HCT116 (cell line): ENCODE data around the gene COL4A1. TPM values are rescaled to one million over a fixed set of nuclear protein-coding genes. Genes with fewer than 3 reads are reported as not detected.

ENCODE experiments used
- ATAC-seq: fragments of 200-7000 bp; cut with Tn5 transposase; 2 replicates; pipeline ENCODE4 v1.9.1; 2020; ENCODE audit warnings: mild to moderate bottlenecking, moderate library complexity
- BruUV-seq: library from RNA; stranded (reverse); fragments of 400-500 nt; replicated peaks from 2 replicates; lab custom pipeline; 2021; lab: Mats Ljungman, UMichigan
- CTCF ChIA-PET: fragments of 300-600 bp; sonication (Branson Sonifier 250); formaldehyde crosslinking; loops from one replicate; lab custom pipeline; 2021; ENCODE audit warnings: antibody characterized with exemption; lab: Charles Lee
- POLR2A ChIA-PET: fragments of 300-600, 350-600 bp; sonication (Branson Sonifier 250); formaldehyde crosslinking; loops from one replicate; lab custom pipeline; 2021; ENCODE audit warnings: antibody characterized with exemption; lab: Charles Lee
- RAD21 ChIA-PET, 2 experiments: fragments of 300-600 bp; sonication (Branson Sonifier 250); formaldehyde crosslinking; loops; one replicate each; lab custom pipeline; 2023; ENCODE audit warnings: low total read pairs in 2 of 2; ENCODE audit not compliant: uncharacterized antibody in 2 of 2, unreplicated experiment in 2 of 2, low non-redundant PET in 1 of 2; lab: Charles Lee
- DNase-seq: peaks from one replicate; pipeline ENCODE4 v3.0.0-alpha.2; 2010; ENCODE audit warnings: low read depth, low spot score
- H2AFZ ChIP-seq: fragments of 200-600 bp; shearing (Covaris generic), sonication (generic); 2 replicates; pipeline ENCODE4 v1.6.1; 2017; ENCODE audit warnings: low read depth, mixed run types, mixed read lengths, antibody characterized with exemption, low read length; ENCODE audit not compliant: poor library complexity, severe bottlenecking
- H3K27ac ChIP-seq: 2 replicates; pipeline ENCODE4 v1.5.1; 2012; ENCODE audit warnings: low read depth, low read length
- H3K27me3 ChIP-seq: fragments of 200-600 bp; sonication (generic); 2 replicates; pipeline ENCODE4 v1.6.1; 2016; ENCODE audit warnings: mixed run types, low read length, mixed read lengths; ENCODE audit not compliant: insufficient read depth
- H3K36me3 ChIP-seq, 2 experiments: fragments of 200-500 bp in 1 of 2; fragments of 200-600 bp in 1 of 2; sonication (Bioruptor generic) in 1 of 2; sonication (generic) in 1 of 2; 2 replicates each; pipeline versions ENCODE4 v1.5.1 to v1.6.1; 2014 to 2016; ENCODE audit warnings: low read length in 2 of 2, inconsistent platforms in 1 of 2, mixed read lengths in 1 of 2, mixed run types in 1 of 2; ENCODE audit not compliant: insufficient read depth in 2 of 2, control insufficient read depth in 1 of 2
- H3K4me1 ChIP-seq, 2 experiments: fragments of 200-600 bp in 1 of 2; sonication (generic) in 1 of 2; 2 replicates each; pipeline versions ENCODE4 v1.5.1 to v1.6.1; 2012 to 2017; ENCODE audit warnings: low read length in 2 of 2, inconsistent platforms in 1 of 2, mild to moderate bottlenecking in 1 of 2, mixed read lengths in 1 of 2, mixed run types in 1 of 2, moderate library complexity in 1 of 2; ENCODE audit not compliant: insufficient read depth in 2 of 2, control insufficient read depth in 1 of 2
- H3K4me2 ChIP-seq: fragments of 200-600 bp; sonication (generic); 2 replicates; pipeline ENCODE4 v1.6.1; 2017; ENCODE audit warnings: mixed run types, low read length, mixed read lengths
- H3K4me3 ChIP-seq, 2 experiments: fragments of 200-600 bp in 1 of 2; sonication (generic) in 1 of 2; replicated peaks in 1 of 2; 2 replicates each; pipeline ENCODE4 v1.5.1; 2011 to 2016; ENCODE audit warnings: low read length in 2 of 2, control low read depth in 1 of 2, low read depth in 1 of 2, mild to moderate bottlenecking in 1 of 2, mixed read lengths in 1 of 2, mixed run types in 1 of 2
- H3K79me2 ChIP-seq: fragments of 200-600 bp; sonication (generic); 2 replicates; pipeline ENCODE4 v1.6.1; 2017; ENCODE audit warnings: mild to moderate bottlenecking, mixed run types, low read length, moderate library complexity, mixed read lengths; ENCODE audit not compliant: insufficient read depth
- H3K9ac ChIP-seq: fragments of 200-600 bp; sonication (generic); 2 replicates; pipeline ENCODE4 v1.6.1; 2016; ENCODE audit warnings: low read length, mixed read lengths
- H3K9me2 ChIP-seq: fragments of 200-600 bp; sonication (generic), shearing (Covaris generic); 2 replicates; pipeline ENCODE4 v1.6.1; 2017; ENCODE audit warnings: mixed run types, mild to moderate bottlenecking, moderate library complexity; ENCODE audit not compliant: insufficient read depth
- H3K9me3 ChIP-seq, 2 experiments: fragments of 200-500 bp in 1 of 2; fragments of 200-600 bp in 1 of 2; sonication (Bioruptor generic) in 1 of 2; sonication (generic) in 1 of 2; 2 replicates each; pipeline ENCODE4 v1.6.1; 2014 to 2017; ENCODE audit warnings: low read length in 2 of 2, mixed read lengths in 2 of 2, inconsistent platforms in 1 of 2, low read depth in 1 of 2, mild to moderate bottlenecking in 1 of 2, mixed run types in 1 of 2, moderate library complexity in 1 of 2; ENCODE audit not compliant: control insufficient read depth in 1 of 2, insufficient read depth in 1 of 2
- H4K20me1 ChIP-seq: fragments of 200-600 bp; sonication (generic), shearing (Covaris generic); 2 replicates; pipeline ENCODE4 v1.6.1; 2017; ENCODE audit warnings: mixed run types, mild to moderate bottlenecking, moderate library complexity; ENCODE audit not compliant: insufficient read depth
- CBX3 ChIP-seq: IDR thresholded peaks from 2 replicates; pipeline ENCODE4 v1.6.1; 2012; ENCODE audit warnings: low read depth
- RAD21 ChIP-seq: IDR thresholded peaks from 2 replicates; pipeline ENCODE4 v1.6.1; 2012; ENCODE audit warnings: low read depth, mild to moderate bottlenecking
- SIN3A ChIP-seq: IDR thresholded peaks from 2 replicates; pipeline ENCODE4 v1.6.1; 2012; ENCODE audit warnings: low read depth
- SP1 ChIP-seq: IDR thresholded peaks from 2 replicates; pipeline ENCODE4 v1.6.1; 2012; ENCODE audit warnings: low read depth
- SRF ChIP-seq: IDR thresholded peaks from 2 replicates; pipeline ENCODE4 v1.6.1; 2012; ENCODE audit warnings: low read depth
- ZNF274 ChIP-seq: fragments of 200-500 bp; sonication (Bioruptor generic); IDR thresholded peaks from 2 replicates; pipeline ENCODE4 v1.6.1; 2014; ENCODE audit warnings: mild to moderate bottlenecking, low read depth, low read length, inconsistent platforms
- intact Hi-C: fragments of 100-400 bp; cut with micrococcal nuclease; formaldehyde crosslinking; loops from 2 replicates; pipeline ENCODE4 v1.10.0; 2022
- total RNA-seq: library from RNA; stranded (reverse); gene quantifications from one replicate; pipeline ENCODE4 v1.2.1, GENCODE V29; 2021; ENCODE audit not compliant: unreplicated experiment
- TF ChIP-seq, protein P1 (sequence below): IDR thresholded peaks from 2 replicates; pipeline ENCODE4 v1.6.1; 2012; ENCODE audit warnings: low read depth
- TF ChIP-seq, protein P2 (sequence below), 3 experiments: fragments of 200-600 bp in 1 of 3; sonication (generic) in 1 of 3; IDR thresholded peaks in 2 of 3; conservative IDR thresholded peaks in 1 of 3; 2 replicates each; pipeline ENCODE4 v1.5.1; 2012 to 2017; ENCODE audit warnings: low read depth in 2 of 3, low read length in 2 of 3, antibody characterized with exemption in 1 of 3, borderline replicate concordance in 1 of 3, control low read depth in 1 of 3, mild to moderate bottlenecking in 1 of 3, mixed read lengths in 1 of 3, mixed run types in 1 of 3, moderate library complexity in 1 of 3; ENCODE audit not compliant: insufficient read depth in 1 of 3
- TF ChIP-seq, protein P3 (sequence below): IDR thresholded peaks from 2 replicates; pipeline ENCODE4 v1.6.1; 2011; ENCODE audit warnings: mild to moderate bottlenecking, low read length, moderate library complexity; ENCODE audit not compliant: insufficient replicate concordance; ENCODE audit errors: extremely low read depth

COL4A1 gene
- total RNA-seq, 1 experiment from 2014 or later = 0.57 TPM

DNA sequence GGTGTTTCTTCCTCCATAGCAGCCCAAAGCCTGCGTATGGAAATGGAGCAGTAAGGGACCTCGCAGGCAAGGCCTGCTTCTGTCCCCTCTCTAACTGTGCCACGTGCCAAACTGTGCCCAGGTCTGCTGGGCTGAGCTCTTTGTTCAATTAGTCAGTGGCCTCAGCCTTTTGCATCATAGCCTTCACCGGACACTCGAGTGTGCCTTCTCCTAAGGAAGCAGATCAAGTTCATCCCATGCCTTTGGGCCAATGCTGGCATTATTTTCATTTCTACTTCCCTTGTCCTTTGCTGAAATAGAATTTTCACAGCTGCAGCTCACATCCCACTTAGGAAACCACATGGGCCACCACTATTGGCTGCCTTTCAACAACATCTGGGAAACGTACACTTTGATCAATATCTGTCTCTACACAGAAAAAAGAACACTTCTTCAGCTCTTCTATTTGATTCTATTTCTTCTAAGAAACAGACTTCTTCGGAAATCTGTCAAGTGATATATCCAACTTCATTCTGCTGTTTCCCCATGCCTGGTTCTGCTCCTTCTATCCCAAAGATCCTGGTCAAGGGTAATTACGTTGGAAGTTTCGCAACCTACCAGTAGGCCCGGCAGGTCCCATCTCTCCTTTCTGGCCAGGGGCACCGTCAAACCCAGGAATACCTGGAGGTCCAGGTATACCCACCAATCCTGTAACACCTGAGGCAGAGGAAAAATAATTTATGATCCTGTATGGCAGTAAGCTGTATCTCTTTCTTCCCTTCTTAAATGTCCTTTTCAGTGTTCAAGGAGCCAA is 143.9 kb downstream of the COL4A1 start:
- no peak overlapping the region for H3K9ac ChIP-seq
- no peaks in the 10 kb centered on the region for H3K36me3 ChIP-seq
- H3K9me2 ChIP-seq = no peaks in the 10 kb centered on the region
- TF ChIP-seq, protein P1, sequence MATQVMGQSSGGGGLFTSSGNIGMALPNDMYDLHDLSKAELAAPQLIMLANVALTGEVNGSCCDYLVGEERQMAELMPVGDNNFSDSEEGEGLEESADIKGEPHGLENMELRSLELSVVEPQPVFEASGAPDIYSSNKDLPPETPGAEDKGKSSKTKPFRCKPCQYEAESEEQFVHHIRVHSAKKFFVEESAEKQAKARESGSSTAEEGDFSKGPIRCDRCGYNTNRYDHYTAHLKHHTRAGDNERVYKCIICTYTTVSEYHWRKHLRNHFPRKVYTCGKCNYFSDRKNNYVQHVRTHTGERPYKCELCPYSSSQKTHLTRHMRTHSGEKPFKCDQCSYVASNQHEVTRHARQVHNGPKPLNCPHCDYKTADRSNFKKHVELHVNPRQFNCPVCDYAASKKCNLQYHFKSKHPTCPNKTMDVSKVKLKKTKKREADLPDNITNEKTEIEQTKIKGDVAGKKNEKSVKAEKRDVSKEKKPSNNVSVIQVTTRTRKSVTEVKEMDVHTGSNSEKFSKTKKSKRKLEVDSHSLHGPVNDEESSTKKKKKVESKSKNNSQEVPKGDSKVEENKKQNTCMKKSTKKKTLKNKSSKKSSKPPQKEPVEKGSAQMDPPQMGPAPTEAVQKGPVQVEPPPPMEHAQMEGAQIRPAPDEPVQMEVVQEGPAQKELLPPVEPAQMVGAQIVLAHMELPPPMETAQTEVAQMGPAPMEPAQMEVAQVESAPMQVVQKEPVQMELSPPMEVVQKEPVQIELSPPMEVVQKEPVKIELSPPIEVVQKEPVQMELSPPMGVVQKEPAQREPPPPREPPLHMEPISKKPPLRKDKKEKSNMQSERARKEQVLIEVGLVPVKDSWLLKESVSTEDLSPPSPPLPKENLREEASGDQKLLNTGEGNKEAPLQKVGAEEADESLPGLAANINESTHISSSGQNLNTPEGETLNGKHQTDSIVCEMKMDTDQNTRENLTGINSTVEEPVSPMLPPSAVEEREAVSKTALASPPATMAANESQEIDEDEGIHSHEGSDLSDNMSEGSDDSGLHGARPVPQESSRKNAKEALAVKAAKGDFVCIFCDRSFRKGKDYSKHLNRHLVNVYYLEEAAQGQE = no peak
- TF ChIP-seq CBX3 = no peak
- TF ChIP-seq, protein P2, sequence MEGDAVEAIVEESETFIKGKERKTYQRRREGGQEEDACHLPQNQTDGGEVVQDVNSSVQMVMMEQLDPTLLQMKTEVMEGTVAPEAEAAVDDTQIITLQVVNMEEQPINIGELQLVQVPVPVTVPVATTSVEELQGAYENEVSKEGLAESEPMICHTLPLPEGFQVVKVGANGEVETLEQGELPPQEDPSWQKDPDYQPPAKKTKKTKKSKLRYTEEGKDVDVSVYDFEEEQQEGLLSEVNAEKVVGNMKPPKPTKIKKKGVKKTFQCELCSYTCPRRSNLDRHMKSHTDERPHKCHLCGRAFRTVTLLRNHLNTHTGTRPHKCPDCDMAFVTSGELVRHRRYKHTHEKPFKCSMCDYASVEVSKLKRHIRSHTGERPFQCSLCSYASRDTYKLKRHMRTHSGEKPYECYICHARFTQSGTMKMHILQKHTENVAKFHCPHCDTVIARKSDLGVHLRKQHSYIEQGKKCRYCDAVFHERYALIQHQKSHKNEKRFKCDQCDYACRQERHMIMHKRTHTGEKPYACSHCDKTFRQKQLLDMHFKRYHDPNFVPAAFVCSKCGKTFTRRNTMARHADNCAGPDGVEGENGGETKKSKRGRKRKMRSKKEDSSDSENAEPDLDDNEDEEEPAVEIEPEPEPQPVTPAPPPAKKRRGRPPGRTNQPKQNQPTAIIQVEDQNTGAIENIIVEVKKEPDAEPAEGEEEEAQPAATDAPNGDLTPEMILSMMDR (IDR thresholded peaks at IDR 0.05 in 2 of 3, conservative IDR thresholded peaks at IDR 0.05 in 1 of 3; ENCODE audit: borderline replicate concordance in 1 of 3, insufficient read depth in 1 of 3, low read depth in 2 of 3, low read length in 2 of 3) = no peak
- TF ChIP-seq RAD21 = no peak
- no peak for TF ChIP-seq SRF
- TF ChIP-seq SP1 = no peak
- TF ChIP-seq, protein P3, sequence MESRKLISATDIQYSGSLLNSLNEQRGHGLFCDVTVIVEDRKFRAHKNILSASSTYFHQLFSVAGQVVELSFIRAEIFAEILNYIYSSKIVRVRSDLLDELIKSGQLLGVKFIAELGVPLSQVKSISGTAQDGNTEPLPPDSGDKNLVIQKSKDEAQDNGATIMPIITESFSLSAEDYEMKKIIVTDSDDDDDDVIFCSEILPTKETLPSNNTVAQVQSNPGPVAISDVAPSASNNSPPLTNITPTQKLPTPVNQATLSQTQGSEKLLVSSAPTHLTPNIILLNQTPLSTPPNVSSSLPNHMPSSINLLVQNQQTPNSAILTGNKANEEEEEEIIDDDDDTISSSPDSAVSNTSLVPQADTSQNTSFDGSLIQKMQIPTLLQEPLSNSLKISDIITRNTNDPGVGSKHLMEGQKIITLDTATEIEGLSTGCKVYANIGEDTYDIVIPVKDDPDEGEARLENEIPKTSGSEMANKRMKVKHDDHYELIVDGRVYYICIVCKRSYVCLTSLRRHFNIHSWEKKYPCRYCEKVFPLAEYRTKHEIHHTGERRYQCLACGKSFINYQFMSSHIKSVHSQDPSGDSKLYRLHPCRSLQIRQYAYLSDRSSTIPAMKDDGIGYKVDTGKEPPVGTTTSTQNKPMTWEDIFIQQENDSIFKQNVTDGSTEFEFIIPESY = no peak
- TF ChIP-seq ZNF274 = no peak
- TF ChIP-seq SIN3A = no peak
- H2AFZ ChIP-seq = no peak overlapping the region
- H3K27ac ChIP-seq = no peak overlapping the region
- DNase-seq = no peak
- H4K20me1 ChIP-seq = no peaks in the 10 kb centered on the region
- peaks cover 0 to 3% of the 10 kb centered on the region in 2 experiments; a peak in 2 of 4 replicates for H3K4me1 ChIP-seq
- no peaks in the 10 kb centered on the region for H3K9me3 ChIP-seq
- BruUV-seq = no TSS peak
- no peak overlapping the region for H3K4me3 ChIP-seq
- H3K79me2 ChIP-seq = no peaks in the 10 kb centered on the region
- ChIA-PET RAD21 (no interaction called here), POLR2A (no interaction called here), CTCF (no interaction called here)
- no peak for ATAC-seq
- intact Hi-C loops = no loop called here
- no peak overlapping the region for H3K4me2 ChIP-seq
- no peaks in the 10 kb centered on the region; the same call in 1 of the 2 replicates for H3K27me3 ChIP-seq
